A549 (cell line): ENCODE measurements around the gene EMX2.

Experiments
- BHLHE40 ChIP-seq: IDR thresholded peaks from 2 replicates; pipeline ENCODE4 v1.6.1; 2012; ENCODE audit warnings: low read depth, low read length, inconsistent platforms
- EP300 ChIP-seq, 2 experiments: fragments of >200 bp; sonication (Bioruptor Twin); formaldehyde crosslinking; IDR thresholded peaks; 2 replicates in 1 of 2; 3 replicates in 1 of 2; pipeline ENCODE4 v1.6.1; 2016 to 2017
- MAZ ChIP-seq: fragments of 150-350 bp; IDR thresholded peaks from 2 replicates; pipeline ENCODE4 v1.6.1; 2014; ENCODE audit warnings: antibody characterized with exemption, low read depth, low read length, borderline replicate concordance
- NR3C1 ChIP-seq: fragments of >200 bp; sonication (Bioruptor Twin); formaldehyde crosslinking; IDR thresholded peaks from 3 replicates; pipeline ENCODE4 v1.6.1; 2017
- POLR2A ChIP-seq: IDR thresholded peaks from 2 replicates; pipeline ENCODE4 v1.6.1; 2012; ENCODE audit warnings: mild to moderate bottlenecking, low read length
- POLR2AphosphoS2 ChIP-seq: conservative IDR thresholded peaks from 2 replicates; pipeline ENCODE4 v1.6.1; 2012; ENCODE audit warnings: low read length, improper control_type of control experiment, inconsistent platforms
- TF ChIP-seq, protein P1 (sequence below): fragments of >200 bp; sonication (Bioruptor Twin); formaldehyde crosslinking; IDR thresholded peaks from 3 replicates; pipeline ENCODE4 v1.5.1; 2016
- TF ChIP-seq, protein P2 (sequence below): fragments of >200 bp; sonication (Bioruptor Twin); formaldehyde crosslinking; IDR thresholded peaks from 3 replicates; pipeline ENCODE4 v1.6.1; 2016

DNA sequence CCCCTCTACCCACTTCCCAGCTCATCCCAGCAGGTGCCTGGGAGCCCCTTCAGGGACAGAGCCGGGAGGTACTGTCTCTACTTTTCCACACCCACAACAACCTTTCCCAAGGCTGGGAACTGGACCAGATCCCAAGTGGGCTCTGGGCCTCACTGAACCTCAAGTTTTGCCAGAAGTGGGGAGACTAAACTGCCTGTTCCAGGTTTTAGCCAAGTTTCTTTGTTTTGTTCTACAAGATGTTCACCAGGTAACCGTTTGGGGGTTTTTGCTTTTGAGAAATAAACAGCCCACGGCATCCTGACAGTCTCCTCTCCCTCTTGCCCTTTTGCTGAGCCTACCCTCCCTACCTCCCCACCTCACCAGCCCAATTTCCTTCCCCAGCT is 10.6 kb upstream of the EMX2 start:
- TF ChIP-seq POLR2A: no peak
- TF ChIP-seq, protein P1, sequence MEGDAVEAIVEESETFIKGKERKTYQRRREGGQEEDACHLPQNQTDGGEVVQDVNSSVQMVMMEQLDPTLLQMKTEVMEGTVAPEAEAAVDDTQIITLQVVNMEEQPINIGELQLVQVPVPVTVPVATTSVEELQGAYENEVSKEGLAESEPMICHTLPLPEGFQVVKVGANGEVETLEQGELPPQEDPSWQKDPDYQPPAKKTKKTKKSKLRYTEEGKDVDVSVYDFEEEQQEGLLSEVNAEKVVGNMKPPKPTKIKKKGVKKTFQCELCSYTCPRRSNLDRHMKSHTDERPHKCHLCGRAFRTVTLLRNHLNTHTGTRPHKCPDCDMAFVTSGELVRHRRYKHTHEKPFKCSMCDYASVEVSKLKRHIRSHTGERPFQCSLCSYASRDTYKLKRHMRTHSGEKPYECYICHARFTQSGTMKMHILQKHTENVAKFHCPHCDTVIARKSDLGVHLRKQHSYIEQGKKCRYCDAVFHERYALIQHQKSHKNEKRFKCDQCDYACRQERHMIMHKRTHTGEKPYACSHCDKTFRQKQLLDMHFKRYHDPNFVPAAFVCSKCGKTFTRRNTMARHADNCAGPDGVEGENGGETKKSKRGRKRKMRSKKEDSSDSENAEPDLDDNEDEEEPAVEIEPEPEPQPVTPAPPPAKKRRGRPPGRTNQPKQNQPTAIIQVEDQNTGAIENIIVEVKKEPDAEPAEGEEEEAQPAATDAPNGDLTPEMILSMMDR: no peak
- TF ChIP-seq POLR2AphosphoS2: no peak
- no peak for TF ChIP-seq MAZ
- no peak for TF ChIP-seq NR3C1
- TF ChIP-seq BHLHE40: no peak
- TF ChIP-seq, protein P2, sequence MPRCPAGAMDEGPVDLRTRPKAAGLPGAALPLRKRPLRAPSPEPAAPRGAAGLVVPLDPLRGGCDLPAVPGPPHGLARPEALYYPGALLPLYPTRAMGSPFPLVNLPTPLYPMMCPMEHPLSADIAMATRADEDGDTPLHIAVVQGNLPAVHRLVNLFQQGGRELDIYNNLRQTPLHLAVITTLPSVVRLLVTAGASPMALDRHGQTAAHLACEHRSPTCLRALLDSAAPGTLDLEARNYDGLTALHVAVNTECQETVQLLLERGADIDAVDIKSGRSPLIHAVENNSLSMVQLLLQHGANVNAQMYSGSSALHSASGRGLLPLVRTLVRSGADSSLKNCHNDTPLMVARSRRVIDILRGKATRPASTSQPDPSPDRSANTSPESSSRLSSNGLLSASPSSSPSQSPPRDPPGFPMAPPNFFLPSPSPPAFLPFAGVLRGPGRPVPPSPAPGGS: no peak
- TF ChIP-seq EP300 (IDR thresholded peaks at IDR 0.05): no peak
